ENCODE measurements around the gene ALDOB. TPM values are rescaled to one million over a fixed set of nuclear protein-coding genes. Genes with fewer than 3 reads are reported as not detected.
A peak's percentile ranks its signal among the peaks of the same experiment; 100 is the strongest.

The ALDOB gene
- total RNA-seq, 1 experiment from 2014 or later: not detected

GRCh38 chr9:101480386-101480785, 44.8 kb upstream of the ALDOB start:
- H4K20me1 ChIP-seq (ENCODE audit: low read length): no peaks in the 10 kb centered on the region
- no peaks in the 10 kb centered on the region for H3K36me3 ChIP-seq (ENCODE audit: low read depth, low read length)
- H3K9me2 ChIP-seq (replicated peaks; ENCODE audit: low read length): no peaks in the 10 kb centered on the region
- H3K4me3 ChIP-seq (ENCODE audit: low read length): no peak overlapping the region
- intact Hi-C loops (cut with micrococcal nuclease): no loop called here
- H3K79me2 ChIP-seq (ENCODE audit: low read length): no peaks in the 10 kb centered on the region
- BruUV-seq (replicated peaks): no TSS peak
- DNase-seq (peak; percentile 5), ATAC-seq (no peak; the same call in 1 of the 2 replicates)
- H3F3A ChIP-seq (ENCODE audit: low read length, unreplicated experiment): no peaks in the 10 kb centered on the region
- no peaks in the 10 kb centered on the region for H3K9me3 ChIP-seq (ENCODE audit: low read length)
- TF ChIP-seq EZH2 (IDR thresholded peaks at IDR 0.05; ENCODE audit: low read length, unreplicated experiment) (no peak), EZH2phosphoT487 (IDR thresholded peaks at IDR 0.05; ENCODE audit: borderline replicate concordance, low read length) (no peak), CTCF (conservative IDR thresholded peaks at IDR 0.05; ENCODE audit: low read depth, low read length) (no peak)
- no peak overlapping the region for H3K9ac ChIP-seq (ENCODE audit: low read length)
- no peak overlapping the region for H3K27ac ChIP-seq (ENCODE audit: low read length)
- no peaks in the 10 kb centered on the region for H3K27me3 ChIP-seq (ENCODE audit: low read length)
- no peak overlapping the region for H3K4me2 ChIP-seq (ENCODE audit: low read length)
- ChIA-PET CTCF (no interaction called here), POLR2A (ENCODE audit: unreplicated experiment) (no interaction called here)
- H2AFZ ChIP-seq (ENCODE audit: low read length): no peak overlapping the region
- no peaks in the 10 kb centered on the region for H3K4me1 ChIP-seq (ENCODE audit: insufficient read depth, low read length)

GRCh38 chr9:101479338-101480030, 43.9 kb upstream of the ALDOB start:
- H2AFZ ChIP-seq (ENCODE audit: low read length): no peak overlapping the region
- no peaks in the 10 kb centered on the region for H3K9me3 ChIP-seq (ENCODE audit: low read length)
- no peaks in the 10 kb centered on the region for H3K79me2 ChIP-seq (ENCODE audit: low read length)
- TF ChIP-seq EZH2 (IDR thresholded peaks at IDR 0.05; ENCODE audit: low read length, unreplicated experiment) (no peak), EZH2phosphoT487 (IDR thresholded peaks at IDR 0.05; ENCODE audit: borderline replicate concordance, low read length) (no peak), CTCF (conservative IDR thresholded peaks at IDR 0.05; ENCODE audit: low read depth, low read length) (no peak)
- no peaks in the 10 kb centered on the region for H3K9me2 ChIP-seq (replicated peaks; ENCODE audit: low read length)
- DNase-seq: no peak
- no peaks in the 10 kb centered on the region for H3K4me1 ChIP-seq (ENCODE audit: insufficient read depth, low read length)
- H3F3A ChIP-seq (ENCODE audit: low read length, unreplicated experiment): no peaks in the 10 kb centered on the region
- no peak overlapping the region for H3K4me3 ChIP-seq (ENCODE audit: low read length)
- POLR2A ChIA-PET (ENCODE audit: unreplicated experiment): no interaction called here
- no peaks in the 10 kb centered on the region for H4K20me1 ChIP-seq (ENCODE audit: low read length)
- H3K27ac ChIP-seq (ENCODE audit: low read length): no peak overlapping the region
- ATAC-seq: no peak
- no peaks in the 10 kb centered on the region for H3K27me3 ChIP-seq (ENCODE audit: low read length)
- no peak overlapping the region for H3K4me2 ChIP-seq (ENCODE audit: low read length)
- CTCF ChIA-PET: no interaction called here
- no peak overlapping the region for H3K9ac ChIP-seq (ENCODE audit: low read length)
- intact Hi-C loops (cut with micrococcal nuclease): no loop called here
- BruUV-seq (replicated peaks): no TSS peak
- no peaks in the 10 kb centered on the region for H3K36me3 ChIP-seq (ENCODE audit: low read depth, low read length)

- CTCF ChIA-PET: no interaction called here
Measured at GRCh38 chr9:101478906-101479305, 43.3 kb upstream of the ALDOB start.

More at GRCh38 chr9:101478906-101479305, 43.3 kb upstream of the ALDOB start:
- H3K9me3 ChIP-seq (ENCODE audit: low read length): no peaks in the 10 kb centered on the region
- H3K4me1 ChIP-seq (ENCODE audit: insufficient read depth, low read length): no peaks in the 10 kb centered on the region
- no peak overlapping the region for H3K27ac ChIP-seq (ENCODE audit: low read length)
- intact Hi-C loops (cut with micrococcal nuclease): no loop called here
- no TSS peak for BruUV-seq (replicated peaks)
- no peaks in the 10 kb centered on the region for H3K79me2 ChIP-seq (ENCODE audit: low read length)
- no peak overlapping the region for H3K9ac ChIP-seq (ENCODE audit: low read length)
- no peak overlapping the region for H3K4me3 ChIP-seq (ENCODE audit: low read length)
- H3F3A ChIP-seq (ENCODE audit: low read length, unreplicated experiment): no peaks in the 10 kb centered on the region
- H3K9me2 ChIP-seq (replicated peaks; ENCODE audit: low read length): no peaks in the 10 kb centered on the region
- H3K4me2 ChIP-seq (ENCODE audit: low read length): no peak overlapping the region
- DNase-seq (no peak), ATAC-seq (no peak)
- peaks cover 5% of the 10 kb centered on the region; the same call in 1 of the 2 replicates for H3K27me3 ChIP-seq (ENCODE audit: low read length)
- H4K20me1 ChIP-seq (ENCODE audit: low read length): no peaks in the 10 kb centered on the region
- H3K36me3 ChIP-seq (ENCODE audit: low read depth, low read length): no peaks in the 10 kb centered on the region
- POLR2A ChIA-PET (ENCODE audit: unreplicated experiment): no interaction called here
- H2AFZ ChIP-seq (ENCODE audit: low read length): no peak overlapping the region
- TF ChIP-seq EZH2phosphoT487 (IDR thresholded peaks at IDR 0.05; ENCODE audit: borderline replicate concordance, low read length) (no peak), EZH2 (IDR thresholded peaks at IDR 0.05; ENCODE audit: low read length, unreplicated experiment) (no peak), CTCF (conservative IDR thresholded peaks at IDR 0.05; ENCODE audit: low read depth, low read length) (no peak)

All from PC-3 (cell line).